ENCODE results near the gene ATP11A.
A peak's percentile ranks its signal among the peaks of the same experiment; 100 is the strongest.

Gene ATP11A

GRCh38 chr13:112890316-112891145, 200.7 kb downstream of the ATP11A start:
- ATAC-seq (ENCODE audit: low read depth) (no peak), DNase-seq (ENCODE audit: low spot score) (peak; percentile 37)
- H3K4me1 ChIP-seq (ENCODE audit: insufficient read depth, poor library complexity, severe bottlenecking): no peaks in the 10 kb centered on the region
- H3K27ac ChIP-seq (ENCODE audit: poor library complexity, severe bottlenecking): no peak overlapping the region
- H3K4me3 ChIP-seq (ENCODE audit: severe bottlenecking): no peak overlapping the region
- TF ChIP-seq CTCF (IDR thresholded peaks at IDR 0.05; ENCODE audit: poor library complexity, severe bottlenecking): no peak
- H3K36me3 ChIP-seq (ENCODE audit: low read depth): no peaks in the 10 kb centered on the region
- peaks cover 24% of the 10 kb centered on the region for H3K27me3 ChIP-seq (ENCODE audit: insufficient read depth, poor library complexity, severe bottlenecking)
- no peaks in the 10 kb centered on the region for H3K9me3 ChIP-seq (ENCODE audit: severe bottlenecking)

- ATAC-seq (ENCODE audit: low read depth) (no peak), DNase-seq (ENCODE audit: low spot score) (peak; percentile 63)
- TF ChIP-seq CTCF (IDR thresholded peaks at IDR 0.05; ENCODE audit: poor library complexity, severe bottlenecking): no peak
- no peak overlapping the region for H3K4me3 ChIP-seq (ENCODE audit: severe bottlenecking)
- H3K36me3 ChIP-seq (ENCODE audit: low read depth): no peaks in the 10 kb centered on the region
- no peaks in the 10 kb centered on the region for H3K9me3 ChIP-seq (ENCODE audit: severe bottlenecking)
- H3K27ac ChIP-seq (ENCODE audit: poor library complexity, severe bottlenecking): no peak overlapping the region
- peaks cover 31% of the 10 kb centered on the region for H3K27me3 ChIP-seq (ENCODE audit: insufficient read depth, poor library complexity, severe bottlenecking)
- no peaks in the 10 kb centered on the region for H3K4me1 ChIP-seq (ENCODE audit: insufficient read depth, poor library complexity, severe bottlenecking)
Observed at GRCh38 chr13:112891477-112892401, 201.9 kb downstream of the ATP11A start.

- DNase-seq (ENCODE audit: low spot score): peak; percentile 47
- ATAC-seq (ENCODE audit: low read depth): no peak
- H3K4me1 ChIP-seq (ENCODE audit: insufficient read depth, poor library complexity, severe bottlenecking): no peaks in the 10 kb centered on the region
- no peak overlapping the region for H3K27ac ChIP-seq (ENCODE audit: poor library complexity, severe bottlenecking)
- no peaks in the 10 kb centered on the region for H3K36me3 ChIP-seq (ENCODE audit: low read depth)
- no peaks in the 10 kb centered on the region for H3K9me3 ChIP-seq (ENCODE audit: severe bottlenecking)
- no peak overlapping the region for H3K4me3 ChIP-seq (ENCODE audit: severe bottlenecking)
- peaks cover 31% of the 10 kb centered on the region for H3K27me3 ChIP-seq (ENCODE audit: insufficient read depth, poor library complexity, severe bottlenecking)
- TF ChIP-seq CTCF (IDR thresholded peaks at IDR 0.05; ENCODE audit: poor library complexity, severe bottlenecking): no peak
Observed at GRCh38 chr13:112892426-112893206, 202.8 kb downstream of the ATP11A start.

- no peak for DNase-seq (ENCODE audit: low spot score)
- no peak overlapping the region for H3K4me3 ChIP-seq (ENCODE audit: severe bottlenecking)
- no peak overlapping the region for H3K27ac ChIP-seq (ENCODE audit: poor library complexity, severe bottlenecking)
- no peaks in the 10 kb centered on the region for H3K9me3 ChIP-seq (ENCODE audit: severe bottlenecking)
- H3K4me1 ChIP-seq (ENCODE audit: insufficient read depth, poor library complexity, severe bottlenecking): no peaks in the 10 kb centered on the region
- no peaks in the 10 kb centered on the region for H3K36me3 ChIP-seq (ENCODE audit: low read depth)
- TF ChIP-seq CTCF (IDR thresholded peaks at IDR 0.05; ENCODE audit: poor library complexity, severe bottlenecking): no peak
- peaks cover 31% of the 10 kb centered on the region for H3K27me3 ChIP-seq (ENCODE audit: insufficient read depth, poor library complexity, severe bottlenecking)
- ATAC-seq (ENCODE audit: low read depth): no peak
Observed at GRCh38 chr13:112893207-112893569, 203.3 kb downstream of the ATP11A start.

Data from RWPE2 (cell line).